PC-9 (cell line): ENCODE data around the gene HS6ST3.

Source experiments
- EZH2 ChIP-seq: fragments of 200-600 bp; sonication (generic); IDR thresholded peaks from 2 replicates; pipeline ENCODE4 v1.8.0; 2017; ENCODE audit warnings: antibody characterized with exemption, low read depth
- TF ChIP-seq, protein P1 (sequence below): fragments of 200-600 bp; sonication (generic); conservative IDR thresholded peaks from 2 replicates; pipeline ENCODE4 v1.6.1; 2017; ENCODE audit warnings: mixed run types, antibody characterized with exemption, mild to moderate bottlenecking, moderate library complexity

GRCh38 chr13:96093296-96094006 is 3.5 kb downstream of the HS6ST3 start:
- TF ChIP-seq, protein P1, sequence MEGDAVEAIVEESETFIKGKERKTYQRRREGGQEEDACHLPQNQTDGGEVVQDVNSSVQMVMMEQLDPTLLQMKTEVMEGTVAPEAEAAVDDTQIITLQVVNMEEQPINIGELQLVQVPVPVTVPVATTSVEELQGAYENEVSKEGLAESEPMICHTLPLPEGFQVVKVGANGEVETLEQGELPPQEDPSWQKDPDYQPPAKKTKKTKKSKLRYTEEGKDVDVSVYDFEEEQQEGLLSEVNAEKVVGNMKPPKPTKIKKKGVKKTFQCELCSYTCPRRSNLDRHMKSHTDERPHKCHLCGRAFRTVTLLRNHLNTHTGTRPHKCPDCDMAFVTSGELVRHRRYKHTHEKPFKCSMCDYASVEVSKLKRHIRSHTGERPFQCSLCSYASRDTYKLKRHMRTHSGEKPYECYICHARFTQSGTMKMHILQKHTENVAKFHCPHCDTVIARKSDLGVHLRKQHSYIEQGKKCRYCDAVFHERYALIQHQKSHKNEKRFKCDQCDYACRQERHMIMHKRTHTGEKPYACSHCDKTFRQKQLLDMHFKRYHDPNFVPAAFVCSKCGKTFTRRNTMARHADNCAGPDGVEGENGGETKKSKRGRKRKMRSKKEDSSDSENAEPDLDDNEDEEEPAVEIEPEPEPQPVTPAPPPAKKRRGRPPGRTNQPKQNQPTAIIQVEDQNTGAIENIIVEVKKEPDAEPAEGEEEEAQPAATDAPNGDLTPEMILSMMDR = no peak
- no peak for TF ChIP-seq EZH2
